ENCODE results near the gene LRRC25. TPM values are rescaled to one million over a fixed set of nuclear protein-coding genes. Genes with fewer than 3 reads are reported as not detected.

Gene LRRC25
- total RNA-seq, 4 donors from 2014 or later = 3.3 to 4.9 (median 4.1) TPM; not detected in 1

- Histone ChIP-seq H3K27ac (peak overlapping the region in 3 of 4 donors; percentile 34 to 42 (median 36)), H3K27me3 (peaks cover 6% of the 10 kb centered on the region), H3K4me3 (no peak overlapping the region), H3K36me3 (no peaks in the 10 kb centered on the region), H3K4me1 (peaks cover 5 to 16% (median 13%) of the 10 kb centered on the region in 4 donors), H3K9me3 (no peaks in the 10 kb centered on the region)
- in situ Hi-C loops (cut with MboI; ENCODE audit: low pct_ligation_motif_present in 1 of 4, low pct_unique_long_range_greater_than_20kb in 1 of 4, low sequenced_read_pairs in 3 of 4) (loop anchor here in 1 of 4 donors (10.0 kb wide), 1 partner anchor 48 kb away; the partner anchor contains the start of gene PGPEP1), intact Hi-C loops (cut with DNase I; ENCODE audit: low total_unique reads) (no loop called here)
- DNase-seq = peak; percentile 59
- no peak for TF ChIP-seq POLR2A (IDR thresholded peaks at IDR 0.05)
- TF ChIP-seq, protein P1, sequence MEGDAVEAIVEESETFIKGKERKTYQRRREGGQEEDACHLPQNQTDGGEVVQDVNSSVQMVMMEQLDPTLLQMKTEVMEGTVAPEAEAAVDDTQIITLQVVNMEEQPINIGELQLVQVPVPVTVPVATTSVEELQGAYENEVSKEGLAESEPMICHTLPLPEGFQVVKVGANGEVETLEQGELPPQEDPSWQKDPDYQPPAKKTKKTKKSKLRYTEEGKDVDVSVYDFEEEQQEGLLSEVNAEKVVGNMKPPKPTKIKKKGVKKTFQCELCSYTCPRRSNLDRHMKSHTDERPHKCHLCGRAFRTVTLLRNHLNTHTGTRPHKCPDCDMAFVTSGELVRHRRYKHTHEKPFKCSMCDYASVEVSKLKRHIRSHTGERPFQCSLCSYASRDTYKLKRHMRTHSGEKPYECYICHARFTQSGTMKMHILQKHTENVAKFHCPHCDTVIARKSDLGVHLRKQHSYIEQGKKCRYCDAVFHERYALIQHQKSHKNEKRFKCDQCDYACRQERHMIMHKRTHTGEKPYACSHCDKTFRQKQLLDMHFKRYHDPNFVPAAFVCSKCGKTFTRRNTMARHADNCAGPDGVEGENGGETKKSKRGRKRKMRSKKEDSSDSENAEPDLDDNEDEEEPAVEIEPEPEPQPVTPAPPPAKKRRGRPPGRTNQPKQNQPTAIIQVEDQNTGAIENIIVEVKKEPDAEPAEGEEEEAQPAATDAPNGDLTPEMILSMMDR (IDR thresholded peaks at IDR 0.05) = no peak
- 19 to 33% methylated on average over 3 to 11 of the region's 11 CpGs for WGBS, 2 donors (ENCODE audit: low coverage in 1 of 2)
Measured at GRCh38 chr19:18392417-18392816, 5.0 kb downstream of the LRRC25 start.

DNA sequence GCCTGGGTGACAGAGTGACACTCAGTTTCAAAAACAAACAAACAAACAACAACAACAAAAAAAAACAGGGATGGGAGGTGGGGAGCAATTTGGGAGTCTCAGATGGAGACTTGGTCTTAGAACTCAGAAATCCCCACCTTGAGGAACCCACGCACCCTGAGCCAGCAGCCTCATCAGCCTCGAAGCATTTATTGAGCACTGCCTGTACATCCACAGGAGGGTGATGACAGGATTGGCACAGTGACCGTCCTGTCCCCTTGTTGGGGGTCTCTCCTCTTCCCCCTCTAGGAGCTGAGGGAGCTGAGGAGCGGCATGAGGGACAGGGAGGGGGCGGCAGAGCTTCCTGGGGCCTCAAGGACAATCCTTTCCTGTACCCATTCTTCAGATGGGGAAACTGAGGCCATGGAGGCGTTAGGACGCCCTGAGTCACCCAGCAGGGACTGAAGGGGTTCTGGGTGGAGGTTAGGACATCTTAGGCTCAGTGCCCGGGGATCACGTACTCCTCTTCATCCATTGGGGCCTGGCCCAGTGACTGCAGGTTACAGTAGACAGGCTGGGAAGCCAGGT is 5.8 kb downstream of the LRRC25 start:
- H3K9me3 ChIP-seq = no peaks in the 10 kb centered on the region
- peaks cover 5 to 20% (median 11%) of the 10 kb centered on the region in 4 donors for H3K4me1 ChIP-seq
- TF ChIP-seq POLR2AphosphoS5 (IDR thresholded peaks at IDR 0.05) = no peak
- TF ChIP-seq, protein P1 (IDR thresholded peaks at IDR 0.05) = no peak
- no peak for TF ChIP-seq POLR2A (IDR thresholded peaks at IDR 0.05)
- no peak for TF ChIP-seq EP300 (IDR thresholded peaks at IDR 0.05; ENCODE audit: low read depth)
- in situ Hi-C loops (cut with MboI; ENCODE audit: low pct_ligation_motif_present in 1 of 4, low pct_unique_long_range_greater_than_20kb in 1 of 4, low sequenced_read_pairs in 3 of 4) = loop anchor here in 1 of 4 donors (10.0 kb wide), 1 partner anchor 47 kb away; the partner anchor contains the start of gene PGPEP1
- WGBS, 2 donors (ENCODE audit: low coverage in 1 of 2) = 78 to 100% methylated on average over 1 to 9 of the region's 9 CpGs
- intact Hi-C loops (cut with DNase I; ENCODE audit: low total_unique reads) = no loop called here
- no peak overlapping the region for H3K27ac ChIP-seq
- no peak for DNase-seq
- no peaks in the 10 kb centered on the region for H3K27me3 ChIP-seq
- no peaks in the 10 kb centered on the region for H3K36me3 ChIP-seq
- H3K4me3 ChIP-seq = no peak overlapping the region

- 89 to 90% methylated on average over 2 to 6 of the region's 6 CpGs for WGBS, 2 donors (ENCODE audit: low coverage in 1 of 2)
- in situ Hi-C loops (cut with MboI; ENCODE audit: low pct_ligation_motif_present in 1 of 4, low pct_unique_long_range_greater_than_20kb in 1 of 4, low sequenced_read_pairs in 3 of 4) = loop anchor here in 1 of 4 donors (10.0 kb wide), 1 partner anchor 45 kb away; the partner anchor contains the start of gene PGPEP1
- intact Hi-C loops (cut with DNase I; ENCODE audit: low total_unique reads) = no loop called here
Measured at GRCh38 chr19:18390065-18390907, 7.1 kb downstream of the LRRC25 start.

DNA sequence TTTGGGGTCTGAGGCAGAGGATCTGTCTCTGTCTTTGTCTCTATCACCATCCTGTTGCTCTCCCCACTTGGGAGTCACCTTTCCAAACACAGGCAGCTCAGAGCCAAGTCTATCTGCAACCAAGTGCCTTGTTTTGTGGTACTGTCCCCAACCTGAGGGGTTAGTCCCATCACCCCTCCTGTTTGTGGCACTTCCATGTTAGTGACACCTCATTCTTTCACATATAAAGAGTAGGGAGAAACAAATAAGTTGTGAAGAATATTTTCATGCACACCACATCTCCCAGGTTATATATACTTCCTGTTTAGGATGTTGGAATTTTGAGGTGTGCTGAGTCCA is 7.7 kb downstream of the LRRC25 start:
- Histone ChIP-seq H3K36me3 (no peaks in the 10 kb centered on the region), H3K9me3 (no peaks in the 10 kb centered on the region), H3K4me3 (no peak overlapping the region), H3K4me1 (peaks cover 9 to 35% (median 17%) of the 10 kb centered on the region in 4 donors), H3K27me3 (no peaks in the 10 kb centered on the region), H3K27ac (no peak overlapping the region)
- intact Hi-C loops (cut with DNase I; ENCODE audit: low total_unique reads) = no loop called here
- in situ Hi-C loops (cut with MboI; ENCODE audit: low pct_ligation_motif_present in 1 of 4, low pct_unique_long_range_greater_than_20kb in 1 of 4, low sequenced_read_pairs in 3 of 4) = loop anchor here in 1 of 4 donors (10.0 kb wide), 1 partner anchor 45 kb away; the partner anchor contains the start of gene PGPEP1
- TF ChIP-seq POLR2A (IDR thresholded peaks at IDR 0.05) = no peak
- peak in 1 of 3 donors; percentile 1 for TF ChIP-seq POLR2AphosphoS5 (IDR thresholded peaks at IDR 0.05)
- DNase-seq = no peak

More at GRCh38 chr19:18390065-18390907, 7.1 kb downstream of the LRRC25 start:
- DNase-seq = no peak
- peaks cover 9 to 32% (median 14%) of the 10 kb centered on the region in 4 donors for H3K4me1 ChIP-seq
- TF ChIP-seq POLR2A (IDR thresholded peaks at IDR 0.05) (no peak), EP300 (IDR thresholded peaks at IDR 0.05; ENCODE audit: low read depth) (no peak), POLR2AphosphoS5 (IDR thresholded peaks at IDR 0.05) (peak in 1 of 3 donors; percentile 5)
- TF ChIP-seq, protein P1 (IDR thresholded peaks at IDR 0.05) = no peak
- no peaks in the 10 kb centered on the region for H3K9me3 ChIP-seq
- H3K4me3 ChIP-seq = no peak overlapping the region
- H3K27ac ChIP-seq = no peak overlapping the region
- H3K36me3 ChIP-seq = no peaks in the 10 kb centered on the region
- H3K27me3 ChIP-seq = no peaks in the 10 kb centered on the region
